AG08396 (cell line): ENCODE results near the gene UNCX.

Experiments used
- DNase-seq: peaks from one replicate; pipeline ENCODE4 v3.0.0; 2012; ENCODE audit warnings: low spot score, mixed read lengths

UNCX gene

GRCh38 chr7:1218541-1219165 is 14.0 kb upstream of the UNCX start:
- no peak for DNase-seq

- DNase-seq = no peak
Observed at GRCh38 chr7:1219498-1219897, 13.2 kb upstream of the UNCX start.

GRCh38 chr7:1220000-1220726 is 12.5 kb upstream of the UNCX start:
- DNase-seq = no peak

DNA sequence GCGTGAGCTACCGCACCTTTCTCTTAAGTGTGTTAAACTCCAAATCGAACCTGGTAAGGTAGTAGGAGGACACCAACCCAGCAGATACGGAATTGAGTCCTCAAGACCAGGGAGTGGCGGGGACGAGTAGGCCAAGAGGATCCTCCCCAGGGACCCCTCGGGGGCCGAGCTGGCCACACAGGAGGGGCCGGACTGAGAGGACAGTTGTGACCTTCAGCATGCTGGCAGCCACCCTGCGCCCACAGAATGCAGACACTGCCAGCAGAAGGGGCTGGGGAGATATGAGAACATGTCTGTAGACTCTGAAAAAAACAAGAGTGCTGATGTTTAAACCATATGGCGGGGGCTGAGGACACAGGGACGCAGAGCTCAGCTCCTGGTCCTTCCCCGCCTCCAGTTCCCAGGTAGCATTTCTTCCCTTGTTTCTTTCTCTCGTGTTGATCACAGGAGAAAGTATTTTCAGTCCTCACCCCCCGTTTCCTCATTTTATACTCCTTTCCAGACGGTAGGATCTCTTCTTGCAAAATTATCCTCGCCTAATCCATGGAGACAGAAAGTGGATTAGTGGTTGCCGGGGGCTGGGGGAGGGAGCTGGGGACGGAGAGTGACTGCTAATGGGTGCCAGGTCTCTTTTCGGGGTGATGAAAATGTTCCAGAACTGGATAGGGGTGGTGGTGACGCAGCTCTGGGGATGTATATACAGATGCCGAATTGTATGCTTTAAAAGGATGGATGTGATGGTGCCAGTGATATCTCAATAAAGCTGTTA is 11.5 kb upstream of the UNCX start:
- DNase-seq = no peak

DNA sequence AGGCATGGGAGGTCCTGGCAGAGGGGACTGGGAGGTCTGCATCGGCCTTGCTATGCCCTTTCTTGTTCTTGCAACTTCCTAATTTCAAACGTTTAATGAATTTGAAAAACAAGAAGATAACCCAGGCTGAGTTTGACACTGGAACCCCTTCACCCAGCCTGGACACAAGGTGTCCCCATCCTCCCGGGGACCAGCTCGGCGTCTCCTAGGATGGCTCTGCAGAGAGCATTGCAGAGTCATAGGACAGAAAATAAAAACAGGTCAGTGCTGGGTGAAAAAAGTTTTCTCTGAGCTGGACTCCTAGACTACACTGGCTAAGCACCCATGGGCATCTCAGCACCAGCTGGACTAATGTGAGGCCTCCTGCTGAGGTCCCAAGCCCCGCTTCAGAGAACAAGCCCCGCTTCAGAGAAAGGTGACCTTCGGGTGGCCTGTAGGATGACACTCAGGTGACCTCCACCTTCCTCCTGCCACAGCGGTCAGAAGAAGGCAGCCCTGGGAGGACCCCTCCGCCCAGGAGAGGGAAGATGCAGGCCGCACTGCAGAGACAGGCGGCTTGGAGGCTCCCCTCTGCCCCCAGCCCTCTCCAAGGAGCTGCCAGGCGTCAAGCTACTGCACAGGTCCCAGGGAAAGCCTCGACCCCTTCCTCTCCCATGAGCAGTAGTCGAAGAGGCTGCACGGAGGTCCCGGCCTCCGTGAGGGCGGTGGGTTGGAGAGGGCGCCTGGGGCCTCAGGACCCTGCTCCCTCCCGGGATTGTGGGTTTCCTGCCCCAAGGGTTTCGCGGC is 9.3 kb upstream of the UNCX start:
- DNase-seq = no peak

DNA sequence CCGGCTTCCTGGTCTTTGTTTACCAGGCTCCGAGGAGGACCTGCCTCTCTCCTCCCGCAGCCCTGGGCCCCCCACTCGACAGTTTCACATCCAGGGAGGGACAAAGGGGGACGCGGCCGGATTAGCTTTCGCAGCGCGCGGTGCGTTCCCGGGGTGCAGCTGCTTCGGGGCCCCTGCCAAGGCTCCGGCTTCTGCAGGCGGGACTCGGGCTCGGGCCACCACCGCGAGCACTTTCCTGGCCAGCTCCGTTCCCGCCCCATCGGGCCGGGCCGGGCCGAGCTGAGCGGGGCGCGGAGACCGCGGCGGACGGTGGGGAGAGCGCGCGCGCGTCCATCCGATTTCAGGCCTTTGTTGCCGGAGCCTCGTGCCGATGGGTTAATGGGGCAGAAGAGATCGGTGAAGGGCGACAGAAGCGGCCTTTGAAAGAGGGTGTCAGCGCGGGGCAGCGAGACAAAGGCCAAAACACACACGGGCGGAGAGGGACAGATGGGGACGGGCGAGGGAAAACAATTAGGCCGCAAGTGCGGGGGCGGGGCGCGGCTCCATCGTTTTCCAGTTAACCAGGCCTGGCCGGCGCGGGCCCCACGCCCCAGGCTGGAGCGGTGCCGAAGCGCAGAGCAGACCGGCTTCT is 8.5 kb upstream of the UNCX start:
- no peak for DNase-seq

DNA sequence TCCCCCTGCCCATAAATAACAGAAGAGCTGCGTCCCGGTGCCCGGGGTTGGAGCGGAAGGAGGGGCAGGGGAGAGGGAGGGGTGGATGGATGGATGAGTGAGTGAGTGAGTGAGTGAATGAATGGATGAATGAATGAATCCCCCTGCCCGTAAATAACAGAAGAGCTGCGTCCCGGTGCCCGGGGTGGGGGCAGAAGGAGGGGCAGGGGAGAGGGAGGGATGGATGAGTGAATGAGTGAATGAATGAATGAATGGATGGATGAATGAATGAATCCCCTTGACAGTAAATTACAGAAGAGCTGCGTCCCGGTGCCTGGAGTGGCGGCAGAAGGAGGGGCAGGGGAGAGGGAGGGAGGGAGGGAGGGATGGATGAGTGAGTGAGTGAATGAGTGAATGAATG is 7.6 kb upstream of the UNCX start:
- no peak for DNase-seq

- peak; percentile 79 for DNase-seq
Observed at GRCh38 chr7:1225441-1226185, 7.1 kb upstream of the UNCX start.

DNA sequence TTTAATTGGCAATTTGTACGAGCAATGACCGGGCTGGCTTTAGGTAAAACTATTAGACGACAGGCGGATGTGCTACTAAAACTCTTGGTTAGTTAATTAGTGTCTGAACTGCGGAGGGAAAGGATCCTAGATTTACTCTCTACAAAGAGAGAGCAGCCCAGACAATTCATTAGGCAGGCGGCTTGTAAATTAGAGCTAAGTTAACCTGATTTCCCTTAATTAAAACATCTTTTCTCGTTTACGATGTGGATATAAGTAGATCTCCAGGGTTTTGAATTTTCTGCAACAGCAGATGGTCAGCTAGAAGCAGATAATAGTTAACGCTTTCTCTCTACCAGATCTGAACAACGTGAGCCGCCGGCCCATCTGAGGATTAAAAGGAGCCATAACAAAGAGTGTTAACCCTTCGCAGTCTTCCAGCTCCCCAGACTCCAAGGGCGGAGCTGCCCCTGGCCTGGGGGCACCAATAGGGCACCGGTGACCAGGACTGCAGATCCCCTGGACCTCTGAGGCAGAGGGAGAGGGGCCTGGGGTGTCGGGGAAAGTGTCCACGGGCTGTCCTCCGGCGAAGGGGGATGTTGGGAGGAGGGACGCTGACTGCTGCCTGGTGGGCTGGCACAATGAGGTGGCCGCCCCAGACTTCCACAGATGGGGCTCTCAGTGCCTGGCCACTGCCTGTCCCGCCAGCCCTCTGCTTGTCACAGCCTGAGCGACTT is 6.3 kb upstream of the UNCX start:
- no peak for DNase-seq

GRCh38 chr7:1227071-1227804 is 5.4 kb upstream of the UNCX start:
- no peak for DNase-seq

DNA sequence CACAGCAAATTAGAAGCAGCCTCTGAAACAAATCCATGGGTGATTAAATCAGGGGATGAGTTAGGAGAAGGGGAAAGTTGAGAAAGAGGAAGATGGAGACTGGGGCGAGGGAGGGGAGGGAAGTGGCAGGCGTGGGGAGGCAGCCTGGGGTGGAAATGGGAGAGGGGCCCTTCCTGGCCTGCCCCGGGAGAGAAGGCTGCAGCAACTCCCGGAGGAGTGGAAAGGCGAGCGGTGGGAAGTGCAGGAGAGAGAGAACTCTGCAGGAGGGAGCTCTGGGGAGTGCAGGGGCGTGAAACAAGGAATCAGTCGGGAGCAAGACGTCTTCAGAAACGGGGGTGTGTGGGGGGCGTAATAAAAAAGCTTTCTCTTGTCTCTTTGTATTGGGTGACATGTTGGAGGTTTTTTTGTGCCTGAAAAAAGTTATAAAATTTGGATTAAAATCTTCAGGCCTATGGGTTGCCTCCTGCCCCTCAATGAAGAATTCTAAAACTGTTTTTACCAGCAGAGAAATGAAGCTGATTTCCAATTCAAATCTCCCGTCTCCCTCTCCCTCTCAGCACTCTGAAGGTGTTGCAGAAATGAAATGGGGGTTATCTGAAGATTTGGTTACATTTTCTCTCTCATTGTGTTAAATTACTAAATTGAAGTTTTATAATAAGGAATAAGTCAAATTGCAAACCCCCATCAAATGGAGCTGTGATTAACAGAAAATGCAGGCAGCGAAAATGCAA is 4.7 kb upstream of the UNCX start:
- no peak for DNase-seq

DNA sequence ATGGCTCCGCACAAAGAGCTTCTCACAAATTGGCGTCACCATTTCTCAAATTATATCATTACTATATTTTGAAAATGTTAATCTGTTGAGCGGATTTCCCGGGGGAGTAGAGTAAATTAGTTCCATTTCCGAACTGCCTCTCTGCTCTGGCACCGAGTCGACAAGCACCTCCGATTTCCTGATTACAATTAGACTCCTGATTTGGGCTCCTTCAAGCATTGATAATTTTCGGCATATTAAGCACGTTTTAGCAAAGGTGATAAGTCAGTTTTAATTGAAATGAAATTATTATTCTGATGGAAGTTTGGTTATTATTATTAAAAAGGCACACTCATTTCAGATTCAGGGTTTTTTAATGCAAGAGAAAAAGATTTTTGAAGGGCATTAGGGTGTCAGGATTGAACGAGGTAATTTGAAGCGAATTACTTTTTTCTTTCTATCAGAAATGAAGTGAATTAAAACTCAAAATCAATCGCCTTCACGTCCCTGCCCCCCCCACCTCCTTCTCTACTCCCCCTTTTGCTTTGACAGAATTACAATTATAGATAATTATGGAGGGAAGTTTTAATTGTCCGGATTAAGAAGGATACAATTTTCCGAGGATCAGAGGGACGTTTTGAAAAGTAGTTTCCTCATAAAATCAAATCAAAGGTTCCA is 4.0 kb upstream of the UNCX start:
- no peak for DNase-seq

GRCh38 chr7:1229202-1229947 is 3.3 kb upstream of the UNCX start:
- no peak for DNase-seq

DNA sequence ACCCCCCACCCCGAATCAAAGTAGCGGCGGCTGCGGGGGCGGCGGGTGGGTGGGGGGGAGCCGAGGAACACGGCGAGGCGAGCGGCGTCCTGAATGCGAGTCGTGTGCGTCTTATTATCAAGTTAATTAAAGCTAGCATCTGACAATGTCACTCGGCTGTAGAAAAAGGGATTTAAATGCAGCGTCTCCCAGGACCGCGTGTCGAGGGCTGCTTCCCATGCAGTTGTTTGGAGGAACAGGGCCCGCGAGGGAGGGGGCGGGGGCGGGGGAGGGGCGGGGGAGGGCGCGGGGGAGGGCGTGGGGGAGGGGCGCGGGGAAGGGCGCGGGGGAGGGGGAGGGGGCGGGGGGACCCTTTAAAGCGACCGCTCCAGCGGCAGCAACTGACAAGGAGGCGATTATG is 2.7 kb upstream of the UNCX start:
- no peak for DNase-seq

- DNase-seq = no peak
Observed at GRCh38 chr7:1230411-1231213, 2.1 kb upstream of the UNCX start.

DNA sequence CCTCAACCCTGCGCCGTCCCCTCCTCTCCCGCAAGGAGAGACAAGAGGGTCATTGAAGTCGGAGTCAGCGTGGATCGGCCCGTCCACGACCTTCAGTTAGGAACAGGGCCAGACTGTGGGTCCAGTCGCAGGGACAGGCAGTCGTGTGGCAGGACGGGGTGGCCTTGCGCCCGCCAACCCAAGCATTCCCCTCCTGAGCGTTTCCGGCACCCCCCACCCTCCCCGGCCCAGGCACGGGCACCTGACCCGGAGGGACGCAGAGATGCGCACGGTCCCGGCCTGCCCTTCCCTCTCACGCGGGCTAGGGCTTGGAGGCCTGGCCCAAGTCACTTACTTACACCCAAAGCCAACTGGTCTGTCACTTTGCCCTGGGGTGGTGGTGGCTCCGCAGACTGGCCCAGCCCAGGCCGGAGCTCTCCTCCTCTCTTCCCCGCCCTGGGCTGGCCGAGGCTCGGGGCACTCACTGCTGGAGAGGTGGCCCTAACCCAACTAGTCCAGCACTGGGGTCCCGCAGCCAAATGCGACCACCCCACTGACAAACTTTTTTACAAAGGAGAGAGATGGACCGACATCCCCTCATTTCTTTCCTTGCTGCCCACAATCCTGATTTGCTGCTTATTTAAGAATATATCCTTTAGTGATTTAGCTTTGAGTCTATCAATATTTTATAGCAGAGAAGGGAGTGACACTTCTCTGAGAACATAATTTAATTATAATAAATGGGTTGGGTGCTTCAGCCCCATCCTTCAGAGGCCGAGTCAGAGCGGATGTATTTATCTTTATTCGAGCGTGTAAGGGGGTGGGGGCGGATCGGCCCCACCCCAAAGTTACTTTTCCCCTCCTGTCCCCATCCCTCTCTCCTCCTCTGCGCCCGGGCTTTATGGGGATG is 1.2 kb upstream of the UNCX start:
- DNase-seq = no peak
